Thoracic aorta (tissue), 2 donors: ENCODE measurements around the gene ELK3. TPM values are rescaled to one million over a fixed set of nuclear protein-coding genes. Genes with fewer than 3 reads are reported as not detected.

Experiments used
- ATAC-seq: fragments of 150-250 bp; one replicate; pipeline ENCODE4 v1.8.0; 2017; ENCODE audit warnings: low read depth; ENCODE audit not compliant: insufficient number of reproducible peaks, low FRiP score
- DNase-seq: peaks from one replicate; pipeline ENCODE4 v3.0.0-alpha.2; 2020; ENCODE audit warnings: low spot score
- H3K27ac ChIP-seq, 2 donors: fragments of 200-600 bp; sonication (generic); 1 replicate in 1 of 2; 2 replicates in 1 of 2; pipeline ENCODE4 v1.5.1; 2016; ENCODE audit warnings: mild to moderate bottlenecking in 2 of 2, moderate library complexity in 2 of 2
- H3K27me3 ChIP-seq: fragments of 200-600 bp; sonication (generic); replicated peaks from 2 replicates; pipeline ENCODE4 v1.6.0; 2016; ENCODE audit warnings: mild to moderate bottlenecking; ENCODE audit not compliant: insufficient read depth
- H3K36me3 ChIP-seq: fragments of 200-600 bp; sonication (generic); one replicate; pipeline ENCODE4 v1.5.1; 2016
- H3K4me1 ChIP-seq, 2 donors: fragments of 200-600 bp; sonication (generic); 1 replicate in 1 of 2; 2 replicates in 1 of 2; pipeline versions ENCODE4 v1.5.1 to v1.6.0; 2016; ENCODE audit warnings: low read depth in 2 of 2, mild to moderate bottlenecking in 1 of 2; ENCODE audit not compliant: control insufficient read depth in 1 of 2
- H3K4me3 ChIP-seq: fragments of 200-600 bp; sonication (generic); 2 replicates; pipeline ENCODE4 v1.5.1; 2016; ENCODE audit warnings: mild to moderate bottlenecking
- H3K9me3 ChIP-seq: fragments of 200-600 bp; sonication (generic); 2 replicates; pipeline ENCODE4 v1.5.1; 2016
- CTCF ChIP-seq: fragments of 200-600 bp; sonication (generic); IDR thresholded peaks from one replicate; pipeline ENCODE4 v1.5.1; 2019; ENCODE audit warnings: antibody characterized with exemption
- total RNA-seq, 2 donors: library from RNA; depleted of rRNA; stranded (reverse); fragments of >200 nt; gene quantifications; one replicate each; pipeline versions ENCODE4 v1.1.0 to v1.2.3, GENCODE V29; 2016

Gene ELK3
- total RNA-seq, 2 donors from 2014 or later = 19.9 to 40.6 TPM

GRCh38 chr12:96155181-96155580 lies 39.0 kb upstream of the ELK3 start:
- no peaks in the 10 kb centered on the region for H3K9me3 ChIP-seq
- no peaks in the 10 kb centered on the region for H3K27me3 ChIP-seq
- H3K36me3 ChIP-seq = no peaks in the 10 kb centered on the region
- ATAC-seq (no peak), DNase-seq (no peak)
- no peak overlapping the region for H3K4me3 ChIP-seq
- H3K4me1 ChIP-seq = no peaks in the 10 kb centered on the region
- no peak overlapping the region for H3K27ac ChIP-seq
- TF ChIP-seq CTCF = no peak

GRCh38 chr12:96155781-96156180 lies 38.4 kb upstream of the ELK3 start:
- DNase-seq (no peak), ATAC-seq (no peak)
- Histone ChIP-seq H3K36me3 (no peaks in the 10 kb centered on the region), H3K4me3 (no peak overlapping the region), H3K4me1 (no peaks in the 10 kb centered on the region), H3K27me3 (no peaks in the 10 kb centered on the region), H3K27ac (no peak overlapping the region), H3K9me3 (no peaks in the 10 kb centered on the region)
- no peak for TF ChIP-seq CTCF

- DNase-seq (no peak), ATAC-seq (no peak)
- H3K36me3 ChIP-seq = no peaks in the 10 kb centered on the region
- H3K27ac ChIP-seq = no peak overlapping the region
- H3K4me1 ChIP-seq = no peaks in the 10 kb centered on the region
- no peak for TF ChIP-seq CTCF
- no peaks in the 10 kb centered on the region for H3K27me3 ChIP-seq
- H3K9me3 ChIP-seq = no peaks in the 10 kb centered on the region
- H3K4me3 ChIP-seq = no peak overlapping the region
Observed at GRCh38 chr12:96156211-96156610, 38.0 kb upstream of the ELK3 start.

GRCh38 chr12:96157427-96157826 lies 36.7 kb upstream of the ELK3 start:
- Histone ChIP-seq H3K36me3 (no peaks in the 10 kb centered on the region), H3K4me3 (no peak overlapping the region), H3K9me3 (no peaks in the 10 kb centered on the region), H3K4me1 (no peaks in the 10 kb centered on the region), H3K27ac (no peak overlapping the region), H3K27me3 (no peaks in the 10 kb centered on the region)
- ATAC-seq (no peak), DNase-seq (no peak)
- no peak for TF ChIP-seq CTCF

GRCh38 chr12:96164951-96165811 lies 29.0 kb upstream of the ELK3 start:
- no peaks in the 10 kb centered on the region for H3K36me3 ChIP-seq
- no peak for TF ChIP-seq CTCF
- H3K9me3 ChIP-seq = no peaks in the 10 kb centered on the region
- no peak overlapping the region for H3K27ac ChIP-seq
- DNase-seq (no peak), ATAC-seq (no peak)
- no peaks in the 10 kb centered on the region for H3K27me3 ChIP-seq
- H3K4me1 ChIP-seq = peaks cover 0 to under 1% of the 10 kb centered on the region in 2 donors
- no peak overlapping the region for H3K4me3 ChIP-seq
